Measurements from ENCODE around the gene EPB41L4A. TPM values are rescaled to one million over a fixed set of nuclear protein-coding genes. Genes with fewer than 3 reads are reported as not detected.

Gene EPB41L4A
- total RNA-seq, 6 experiments from 2014 or later = 0.07 TPM; not detected in 5

DNA sequence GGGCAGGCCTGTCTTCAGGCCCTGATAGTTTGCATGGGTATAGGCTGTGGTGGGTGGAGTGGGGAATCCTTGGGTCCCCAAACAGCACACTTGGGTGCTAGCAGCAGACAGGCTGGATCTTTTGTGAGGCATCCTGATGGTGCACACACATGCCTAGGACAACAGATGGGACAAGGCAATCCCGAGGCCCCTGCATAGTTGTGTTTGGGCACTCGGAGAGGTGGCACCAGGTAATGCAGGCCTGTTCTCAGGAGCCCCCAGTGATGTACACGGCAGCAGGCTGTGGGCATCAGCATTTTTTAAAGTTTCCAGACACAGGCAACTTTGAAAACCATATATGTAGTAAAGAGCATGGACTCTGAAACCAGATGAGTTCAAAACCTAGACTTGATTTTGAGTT lies 65.4 kb downstream of the EPB41L4A start:
- H3K4me3 Mint-ChIP-seq = no peak overlapping the region
- H3K36me3 Mint-ChIP-seq (ENCODE audit: low read depth) = no peaks in the 10 kb centered on the region
- no peaks in the 10 kb centered on the region for H3K9me3 Mint-ChIP-seq

DNA sequence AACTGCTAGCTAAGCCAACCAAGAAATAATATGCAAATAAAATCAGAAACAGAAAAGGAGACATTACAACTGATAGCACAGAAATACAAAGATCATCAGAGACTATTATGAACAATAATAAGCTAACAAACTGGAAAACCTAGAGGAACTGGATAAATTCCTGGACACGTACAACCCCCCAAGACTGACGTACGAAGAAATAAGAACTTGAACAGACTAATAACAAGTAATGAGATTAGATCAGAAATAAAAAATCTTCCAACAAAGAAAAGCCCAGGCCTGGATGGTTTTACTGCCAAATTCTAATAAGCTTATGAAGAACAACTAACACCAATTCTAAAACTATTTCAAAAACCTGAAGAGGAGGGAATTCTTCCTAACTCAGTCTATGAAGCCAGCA lies 67.9 kb downstream of the EPB41L4A start:
- no peaks in the 10 kb centered on the region for H3K4me1 Mint-ChIP-seq (ENCODE audit: low read depth)
- H3K27me3 Mint-ChIP-seq (ENCODE audit: insufficient read depth) = no peaks in the 10 kb centered on the region; the same call in 1 of the 2 replicates
- no peaks in the 10 kb centered on the region for H3K36me3 Mint-ChIP-seq (ENCODE audit: low read depth)
- no peak overlapping the region for H3K4me3 Mint-ChIP-seq
- TF ChIP-seq, protein P1, sequence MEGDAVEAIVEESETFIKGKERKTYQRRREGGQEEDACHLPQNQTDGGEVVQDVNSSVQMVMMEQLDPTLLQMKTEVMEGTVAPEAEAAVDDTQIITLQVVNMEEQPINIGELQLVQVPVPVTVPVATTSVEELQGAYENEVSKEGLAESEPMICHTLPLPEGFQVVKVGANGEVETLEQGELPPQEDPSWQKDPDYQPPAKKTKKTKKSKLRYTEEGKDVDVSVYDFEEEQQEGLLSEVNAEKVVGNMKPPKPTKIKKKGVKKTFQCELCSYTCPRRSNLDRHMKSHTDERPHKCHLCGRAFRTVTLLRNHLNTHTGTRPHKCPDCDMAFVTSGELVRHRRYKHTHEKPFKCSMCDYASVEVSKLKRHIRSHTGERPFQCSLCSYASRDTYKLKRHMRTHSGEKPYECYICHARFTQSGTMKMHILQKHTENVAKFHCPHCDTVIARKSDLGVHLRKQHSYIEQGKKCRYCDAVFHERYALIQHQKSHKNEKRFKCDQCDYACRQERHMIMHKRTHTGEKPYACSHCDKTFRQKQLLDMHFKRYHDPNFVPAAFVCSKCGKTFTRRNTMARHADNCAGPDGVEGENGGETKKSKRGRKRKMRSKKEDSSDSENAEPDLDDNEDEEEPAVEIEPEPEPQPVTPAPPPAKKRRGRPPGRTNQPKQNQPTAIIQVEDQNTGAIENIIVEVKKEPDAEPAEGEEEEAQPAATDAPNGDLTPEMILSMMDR (IDR thresholded peaks at IDR 0.05) = no peak
- H3K9me3 Mint-ChIP-seq = no peaks in the 10 kb centered on the region
- DNase-seq = no peak
- no peak overlapping the region for H3K27ac Mint-ChIP-seq

More for the DNA sequence above, 65.4 kb downstream of the EPB41L4A start:
- Mint-ChIP-seq H3K4me1 (ENCODE audit: low read depth) (no peaks in the 10 kb centered on the region), H3K27me3 (ENCODE audit: insufficient read depth) (no peaks in the 10 kb centered on the region; the same call in 1 of the 2 replicates), H3K27ac (no peak overlapping the region)
- no peak for DNase-seq
- TF ChIP-seq, protein P1 (IDR thresholded peaks at IDR 0.05) = no peak

DNA sequence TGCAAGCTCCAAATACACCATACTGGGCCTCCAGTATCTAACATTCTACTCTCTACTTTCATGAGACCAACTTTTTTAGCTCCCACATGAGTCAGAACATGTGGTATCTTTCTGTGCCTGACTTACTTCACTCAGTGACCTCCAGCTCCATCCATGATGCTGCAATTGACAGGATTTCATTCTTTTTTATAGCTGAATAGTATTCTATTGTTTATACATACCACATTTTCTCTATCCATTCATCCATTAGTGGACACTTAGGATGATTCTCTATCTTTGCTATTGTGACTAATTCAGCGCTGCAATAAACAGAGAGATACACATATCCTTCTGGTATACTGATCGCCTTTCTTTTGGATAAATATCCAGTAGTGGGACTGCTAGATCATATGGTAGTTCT lies 68.5 kb downstream of the EPB41L4A start:
- Mint-ChIP-seq H3K4me1 (ENCODE audit: low read depth) (no peaks in the 10 kb centered on the region), H3K9me3 (no peaks in the 10 kb centered on the region), H3K4me3 (no peak overlapping the region), H3K36me3 (ENCODE audit: low read depth) (no peaks in the 10 kb centered on the region), H3K27me3 (ENCODE audit: insufficient read depth) (no peaks in the 10 kb centered on the region; the same call in 1 of the 2 replicates), H3K27ac (no peak overlapping the region)
- TF ChIP-seq, protein P1 (IDR thresholded peaks at IDR 0.05) = no peak
- DNase-seq = no peak

DNA sequence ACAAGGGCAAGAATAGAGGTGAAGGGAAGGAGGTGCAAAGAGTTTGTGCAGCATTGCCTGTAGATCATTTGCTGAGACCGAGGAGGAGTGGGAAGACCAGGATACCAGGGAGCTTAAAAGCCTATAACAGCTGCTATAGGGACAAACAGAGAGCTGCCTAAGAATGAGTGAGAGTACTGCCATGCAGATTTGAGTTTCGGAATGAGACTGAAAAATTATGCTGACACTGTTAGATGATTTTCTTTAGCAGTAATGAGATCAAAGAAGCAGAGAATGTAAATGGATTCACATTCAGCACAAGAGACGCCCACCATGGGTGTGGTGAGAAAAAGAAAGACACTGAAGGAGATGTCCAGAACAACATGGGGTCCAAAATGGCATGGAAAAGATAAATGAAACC lies 69.7 kb downstream of the EPB41L4A start:
- Mint-ChIP-seq H3K4me1 (ENCODE audit: low read depth) (no peaks in the 10 kb centered on the region), H3K9me3 (no peaks in the 10 kb centered on the region), H3K27me3 (ENCODE audit: insufficient read depth) (no peaks in the 10 kb centered on the region; the same call in 1 of the 2 replicates), H3K27ac (no peak overlapping the region), H3K4me3 (no peak overlapping the region), H3K36me3 (ENCODE audit: low read depth) (no peaks in the 10 kb centered on the region)
- TF ChIP-seq, protein P1 (IDR thresholded peaks at IDR 0.05) = no peak
- no peak for DNase-seq

DNA sequence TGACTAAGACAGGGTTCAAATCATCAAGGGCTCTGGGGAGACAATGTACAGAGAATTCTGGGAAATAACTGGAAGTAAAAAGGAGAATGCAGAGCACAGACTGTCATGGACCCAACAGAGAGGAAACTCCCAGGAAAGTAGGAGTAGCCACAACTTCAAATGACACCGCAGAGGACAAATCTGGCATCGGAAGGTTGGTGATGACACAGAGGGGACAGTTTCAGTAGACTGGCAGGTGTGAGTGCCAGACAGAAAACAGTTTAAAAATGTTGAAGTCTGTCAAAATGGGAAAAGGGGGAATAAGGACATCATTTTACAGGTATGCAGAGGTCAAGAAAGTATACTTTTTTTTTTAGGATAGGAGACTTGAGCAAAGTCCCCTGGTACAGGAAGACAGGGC lies 70.2 kb downstream of the EPB41L4A start:
- no peaks in the 10 kb centered on the region for H3K36me3 Mint-ChIP-seq (ENCODE audit: low read depth)
- no peaks in the 10 kb centered on the region for H3K9me3 Mint-ChIP-seq
- no peak for DNase-seq
- no peak overlapping the region for H3K4me3 Mint-ChIP-seq
- no peaks in the 10 kb centered on the region; the same call in 1 of the 2 replicates for H3K27me3 Mint-ChIP-seq (ENCODE audit: insufficient read depth)
- H3K4me1 Mint-ChIP-seq (ENCODE audit: low read depth) = no peaks in the 10 kb centered on the region
- TF ChIP-seq, protein P1 (IDR thresholded peaks at IDR 0.05) = no peak
- H3K27ac Mint-ChIP-seq = no peak overlapping the region

DNA sequence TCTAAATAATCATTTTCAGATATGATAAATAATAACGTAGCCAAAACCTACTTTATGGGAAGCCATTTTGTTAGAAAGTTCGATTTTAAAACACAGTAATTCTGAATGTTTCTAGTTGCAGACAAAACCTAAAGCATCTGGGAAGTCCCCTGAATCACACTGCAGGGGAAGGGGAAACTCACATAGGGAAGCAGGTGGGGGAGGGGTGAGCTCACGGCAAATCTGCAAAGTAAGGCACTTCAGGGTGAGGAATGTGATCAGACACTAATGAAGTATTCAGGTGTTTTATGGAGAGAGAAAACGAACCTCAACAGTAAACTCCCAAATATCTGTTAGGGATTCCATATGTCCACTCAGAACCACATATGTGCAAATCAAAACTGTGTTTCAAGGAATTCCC lies 70.7 kb downstream of the EPB41L4A start:
- Mint-ChIP-seq H3K27ac (no peak overlapping the region), H3K4me1 (ENCODE audit: low read depth) (no peaks in the 10 kb centered on the region), H3K4me3 (no peak overlapping the region), H3K36me3 (ENCODE audit: low read depth) (no peaks in the 10 kb centered on the region), H3K27me3 (ENCODE audit: insufficient read depth) (no peaks in the 10 kb centered on the region; the same call in 1 of the 2 replicates), H3K9me3 (no peaks in the 10 kb centered on the region)
- TF ChIP-seq, protein P1 (IDR thresholded peaks at IDR 0.05) = no peak
- no peak for DNase-seq

Measured in HFFc6 (cell line).